Kasumi-1 (cell line): ENCODE measurements around the gene NAALADL2.

Experiments used
- DNase-seq, 2 experiments: peaks; one replicate each; lab custom pipeline; 2025; lab: John Stamatoyannopoulos, UW

Gene NAALADL2

GRCh38 chr3:175200391-175201095 lies 341.4 kb downstream of the NAALADL2 start:
- DNase-seq, result no peak

DNA sequence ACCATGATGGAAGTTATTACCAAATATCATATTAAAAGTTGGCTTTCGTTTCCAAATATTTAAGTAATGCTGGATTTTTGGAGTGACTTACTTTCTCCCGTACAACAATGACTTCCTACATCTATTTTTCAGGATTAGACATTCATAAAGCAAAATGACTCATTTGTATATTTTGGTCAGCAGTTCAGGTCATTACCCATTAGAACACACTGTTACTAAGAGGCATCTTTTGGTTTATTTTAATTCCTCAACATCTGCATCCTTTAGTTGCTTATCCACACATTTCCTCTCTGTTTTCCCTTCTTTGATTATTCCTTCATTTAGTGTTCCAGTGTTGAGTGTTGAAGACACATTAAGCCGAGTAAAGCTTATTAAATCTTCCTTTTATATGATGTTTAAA lies 348.2 kb downstream of the NAALADL2 start:
- DNase-seq, result no peak

DNA sequence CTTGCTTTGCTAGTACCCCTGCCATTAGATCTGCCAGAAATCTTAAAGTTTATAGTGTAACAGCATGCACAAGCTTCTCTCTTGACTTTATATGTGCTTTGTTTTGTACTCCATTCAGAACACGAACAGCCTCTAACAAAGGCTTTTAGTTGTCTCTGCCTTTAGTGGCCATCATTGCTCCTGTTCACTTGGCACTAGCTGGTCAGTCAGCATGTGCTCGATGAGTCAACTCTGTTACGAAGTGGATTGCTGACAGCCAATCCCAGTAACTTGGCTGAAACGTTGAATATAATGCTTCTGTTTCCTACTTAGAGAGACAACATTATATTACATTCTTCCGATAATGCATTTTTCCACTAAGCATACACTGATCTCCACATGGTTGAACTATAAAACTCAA lies 349.2 kb downstream of the NAALADL2 start:
- DNase-seq, result no peak

DNA sequence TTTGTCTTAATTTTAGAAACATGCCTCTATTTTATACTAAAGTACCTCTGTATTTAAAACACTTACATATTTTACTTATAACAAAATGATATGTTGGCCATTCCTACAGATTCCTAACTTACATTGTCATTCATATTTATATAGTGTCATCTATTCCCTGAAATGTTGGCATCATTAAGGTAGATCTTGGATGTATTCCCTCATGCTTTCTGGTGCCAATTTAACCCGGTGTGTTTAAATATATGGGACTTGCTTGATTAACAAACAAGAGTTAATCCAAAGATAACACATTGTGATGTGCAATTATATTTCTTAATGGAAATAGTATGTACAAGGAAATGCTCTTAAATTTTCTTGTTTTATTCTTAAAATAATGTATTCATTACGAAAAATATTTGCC lies 352.3 kb downstream of the NAALADL2 start:
- DNase-seq, result no peak

- DNase-seq, result no peak
These were observed 353.8 kb downstream of the NAALADL2 start for GRCh38 chr3:175212896-175213295.

- no peak for DNase-seq
These were observed 355.1 kb downstream of the NAALADL2 start for GRCh38 chr3:175214216-175214615.

DNA sequence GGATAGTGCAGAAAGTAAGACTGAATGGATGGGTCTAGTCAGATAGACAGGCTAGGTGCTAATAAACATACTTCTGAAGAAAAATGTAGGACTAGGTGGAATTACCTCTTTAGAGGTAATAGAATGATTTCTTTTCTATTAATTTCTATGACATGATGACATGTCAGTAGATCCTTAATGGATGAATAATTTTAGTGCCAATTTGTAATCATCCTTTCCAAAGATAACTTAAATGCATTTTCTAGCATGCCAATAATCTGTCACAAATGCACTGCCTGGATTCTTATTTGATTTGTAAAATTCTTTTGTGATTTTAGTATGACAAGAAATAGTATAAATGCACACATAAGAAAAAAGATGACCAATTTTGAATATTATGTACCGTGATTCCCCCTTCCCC lies 356.7 kb downstream of the NAALADL2 start:
- DNase-seq, result no peak

DNA sequence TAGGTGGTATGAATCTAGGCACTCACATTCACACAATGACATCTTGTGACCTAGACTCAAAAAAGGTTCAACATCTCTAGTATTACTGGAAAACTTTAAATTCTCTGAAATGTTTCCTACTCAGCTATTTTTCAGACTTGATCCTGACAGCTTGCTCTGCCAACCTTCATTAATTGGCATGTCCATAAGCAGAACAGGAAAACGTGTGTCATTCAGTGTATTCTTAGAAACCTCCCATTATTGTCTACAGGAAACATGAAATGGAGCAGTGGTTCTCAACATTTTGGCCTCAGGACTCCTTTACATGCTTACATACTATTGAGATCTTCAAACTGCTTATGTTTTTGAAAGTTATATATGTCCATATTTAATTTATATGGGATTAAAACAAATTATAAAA lies 363.2 kb downstream of the NAALADL2 start:
- peak; percentile 10 to 11 for DNase-seq

DNA sequence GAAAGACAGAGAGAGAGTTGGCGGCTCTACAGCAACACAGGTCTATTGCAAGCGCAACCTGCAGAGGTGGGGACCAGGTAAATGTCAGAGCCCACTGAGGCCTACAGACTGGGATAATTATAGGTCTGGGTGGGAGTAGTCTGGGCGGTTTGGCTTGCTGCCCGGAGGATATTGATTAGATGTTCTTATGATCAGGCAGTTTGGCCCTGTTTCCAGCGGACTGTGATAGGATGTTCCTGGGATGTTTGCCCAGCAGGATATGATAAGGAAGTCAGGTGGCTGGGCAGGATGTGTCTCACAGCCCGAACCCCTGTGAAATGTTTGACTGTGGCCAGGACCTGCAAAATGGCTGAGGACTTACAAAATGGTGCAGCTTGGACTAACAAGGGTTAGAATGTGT lies 364.9 kb downstream of the NAALADL2 start:
- DNase-seq, result no peak

DNA sequence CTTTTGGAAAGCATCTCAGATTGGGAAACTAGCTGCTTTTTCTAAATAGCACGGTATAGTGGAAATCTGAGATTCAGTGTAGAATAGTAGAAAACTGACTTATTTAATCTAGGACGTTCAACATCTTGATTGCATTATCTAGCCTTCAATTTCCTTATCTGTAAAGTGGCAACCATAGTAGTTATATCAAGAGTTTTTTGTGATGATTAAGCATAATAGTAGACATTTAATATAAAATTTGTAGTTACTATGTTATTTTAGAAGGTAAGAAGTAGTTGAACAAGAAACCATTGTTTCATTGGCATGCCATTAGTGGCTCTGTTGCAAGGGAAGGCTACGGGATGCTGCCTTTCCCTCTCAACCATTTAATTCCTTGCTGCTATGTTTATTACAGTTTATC lies 367.3 kb downstream of the NAALADL2 start:
- DNase-seq, result no peak

DNA sequence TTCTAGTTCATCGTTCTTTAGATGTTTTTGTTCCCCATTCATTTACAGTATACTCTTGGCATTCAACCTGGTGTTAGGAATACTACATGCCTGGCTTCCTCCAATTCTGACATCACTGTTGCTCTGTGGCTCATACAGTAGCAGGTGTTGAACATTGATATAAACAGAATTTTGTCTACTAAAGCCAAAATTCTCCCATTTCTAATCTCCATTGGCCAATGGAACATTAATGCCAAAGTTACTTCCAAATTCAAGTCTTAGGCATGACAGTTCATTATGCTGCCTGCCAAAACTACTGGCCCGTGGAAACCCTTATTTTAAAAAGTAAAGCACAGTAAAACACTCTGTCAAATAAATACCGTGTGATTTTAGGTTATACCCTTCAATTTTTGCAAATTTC lies 368.0 kb downstream of the NAALADL2 start:
- DNase-seq, result no peak

DNA sequence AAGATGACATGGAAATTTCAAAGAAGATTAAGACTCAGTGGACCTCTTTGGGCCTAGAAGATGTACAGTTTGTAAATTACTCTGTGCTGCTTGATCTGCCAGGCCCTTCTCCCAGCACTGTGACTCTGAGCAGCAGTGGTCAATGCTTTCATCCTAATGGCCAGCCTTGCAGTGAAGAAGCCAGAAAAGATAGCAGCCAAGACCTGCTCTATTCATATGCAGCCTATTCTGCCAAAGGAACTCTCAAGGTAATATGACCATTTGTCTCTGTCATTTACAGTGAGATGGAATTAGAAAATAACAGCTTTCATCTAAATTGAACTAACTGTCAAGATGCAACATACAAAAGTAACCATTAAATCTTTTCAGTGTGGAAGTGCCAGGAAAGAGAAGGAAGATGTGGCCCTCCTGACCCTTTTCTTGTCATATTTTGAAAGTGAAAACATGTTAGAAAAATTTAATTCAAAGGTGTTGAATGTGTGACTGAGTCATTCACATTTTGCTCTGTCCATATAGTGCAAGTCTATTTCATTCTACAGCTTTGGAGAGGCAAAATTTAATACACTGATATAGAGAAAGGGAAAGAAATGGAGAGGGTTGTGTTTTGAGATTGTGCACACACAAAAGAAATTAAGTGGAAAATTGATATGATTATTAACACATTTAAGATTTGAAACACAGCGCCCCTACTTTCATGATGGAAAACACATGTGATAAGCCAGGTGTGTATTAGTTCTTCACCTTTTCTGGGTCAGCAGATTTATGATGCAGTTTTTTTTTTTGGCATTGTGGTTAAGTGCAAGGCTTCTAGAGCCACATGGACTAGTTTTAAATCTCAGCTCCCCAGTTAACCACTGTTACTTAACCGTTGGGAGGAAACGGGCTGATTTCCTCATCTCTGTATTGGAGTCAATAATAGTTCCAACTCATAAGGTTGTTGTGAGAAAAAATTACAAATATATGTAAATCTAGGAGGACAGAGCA lies 375.1 kb downstream of the NAALADL2 start:
- DNase-seq, result no peak

- DNase-seq, result no peak
These were observed 379.7 kb downstream of the NAALADL2 start for GRCh38 chr3:175238801-175239200.

DNA sequence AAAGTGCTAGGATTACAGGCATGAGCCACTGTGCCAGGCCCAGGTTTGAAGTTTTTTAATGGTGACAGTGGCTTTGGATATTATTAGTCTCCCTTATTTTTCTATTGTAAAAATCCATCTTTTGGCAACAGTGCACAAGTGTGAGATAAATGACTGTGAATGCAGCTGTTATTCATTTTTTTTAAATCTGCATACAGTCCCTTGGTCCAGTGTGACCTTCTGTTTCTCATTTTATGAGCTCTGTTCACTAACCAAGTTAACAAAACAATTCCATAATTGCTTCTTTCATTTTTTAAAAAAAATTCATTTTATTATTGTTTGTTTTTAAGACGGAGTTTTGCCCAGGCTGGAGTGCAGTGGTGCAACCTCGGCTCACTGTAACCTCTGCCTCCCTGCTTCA lies 381.8 kb downstream of the NAALADL2 start:
- DNase-seq, result no peak

GRCh38 chr3:175242243-175242642 lies 383.1 kb downstream of the NAALADL2 start:
- no peak for DNase-seq

- DNase-seq, result no peak
These were observed 387.1 kb downstream of the NAALADL2 start for GRCh38 chr3:175246234-175246633.

- DNase-seq, result no peak
These were observed 387.6 kb downstream of the NAALADL2 start for GRCh38 chr3:175246766-175247165.

DNA sequence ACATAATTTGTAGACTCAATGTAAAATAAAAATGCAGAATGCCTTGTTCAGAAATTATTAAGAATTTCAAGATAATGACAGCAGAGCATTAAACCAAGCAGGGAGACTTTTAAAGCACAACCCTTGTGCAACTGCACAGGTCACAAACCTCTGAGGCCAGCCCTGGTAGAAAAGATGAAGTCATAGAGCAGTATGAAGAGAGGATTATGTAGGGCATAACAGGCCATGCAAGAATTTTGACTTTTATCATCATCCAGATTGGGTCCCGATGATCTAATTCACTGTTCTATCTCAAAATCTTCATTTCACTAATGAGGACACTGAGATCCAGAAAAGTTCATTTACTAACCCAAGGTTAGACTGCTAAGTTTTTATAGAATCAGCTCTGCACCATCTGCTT lies 388.5 kb downstream of the NAALADL2 start:
- DNase-seq, result no peak

DNA sequence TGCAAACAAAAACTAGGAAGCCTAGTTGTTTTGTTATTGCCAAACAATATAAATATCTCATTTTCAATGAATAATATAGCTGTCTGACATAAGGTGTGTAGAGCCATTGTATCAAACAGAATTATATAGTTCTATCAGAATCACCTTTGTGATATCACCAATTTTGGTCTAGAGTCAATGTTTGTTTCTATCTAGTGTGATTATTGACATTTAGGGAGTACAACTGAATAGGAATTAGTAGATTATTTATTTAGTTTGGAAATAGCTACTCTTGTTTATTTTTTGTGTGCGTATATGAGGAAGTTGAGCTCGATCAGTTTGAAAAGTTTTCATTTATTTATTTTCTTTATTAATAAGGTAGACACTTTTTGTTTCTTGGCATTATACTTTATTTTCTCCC lies 389.7 kb downstream of the NAALADL2 start:
- no peak for DNase-seq

- no peak for DNase-seq
These were observed 396.6 kb downstream of the NAALADL2 start for GRCh38 chr3:175255698-175256097.

DNA sequence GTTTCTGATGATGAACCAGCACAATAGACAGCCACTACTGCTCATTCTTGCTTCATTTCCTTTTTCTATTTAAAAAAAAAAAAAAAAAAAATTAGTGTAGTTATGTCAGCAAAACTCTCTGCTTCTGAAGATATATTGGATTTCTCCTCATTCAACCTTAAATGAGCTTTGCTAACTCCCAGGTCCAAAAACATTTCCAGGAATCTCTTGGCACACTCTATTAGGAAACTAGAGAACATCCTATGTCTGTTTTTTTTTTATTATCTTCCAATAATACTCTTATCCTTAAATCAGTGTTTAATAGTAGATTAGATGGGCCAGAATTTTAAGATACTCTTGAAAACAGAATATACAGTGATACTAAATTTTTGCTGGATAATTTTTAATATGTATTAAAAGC lies 398.0 kb downstream of the NAALADL2 start:
- no peak for DNase-seq

GRCh38 chr3:175258763-175259162 lies 399.6 kb downstream of the NAALADL2 start:
- no peak for DNase-seq

DNA sequence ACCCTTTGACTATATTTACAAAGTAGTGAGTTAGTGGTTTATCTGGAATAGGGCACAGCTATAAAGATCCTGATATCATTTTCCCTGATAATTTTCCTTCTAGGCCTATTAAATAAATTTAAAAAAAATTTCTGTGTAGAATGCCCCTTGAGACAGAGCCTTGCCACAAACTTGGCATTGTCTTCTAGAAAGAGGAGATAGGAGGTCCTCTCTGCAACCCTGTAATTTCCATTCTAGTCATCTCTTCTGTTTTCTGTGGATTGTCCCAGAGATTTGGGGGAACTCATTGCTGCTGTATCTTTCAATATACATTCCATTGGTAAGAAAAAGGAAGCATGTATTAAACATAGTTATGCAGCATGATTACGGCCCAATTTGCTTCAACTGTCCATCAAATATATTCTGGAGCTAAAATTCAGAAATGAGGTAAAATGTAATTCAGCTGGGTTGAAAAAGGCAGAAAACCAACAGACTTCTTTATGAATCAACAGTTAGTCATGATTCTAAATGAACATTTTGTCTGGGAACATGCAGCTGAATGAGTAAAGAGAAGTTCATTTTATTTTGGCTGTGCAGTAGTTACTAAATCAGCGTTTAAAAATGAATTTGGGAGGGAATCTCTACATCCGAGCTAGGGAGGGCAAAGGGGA lies 401.1 kb downstream of the NAALADL2 start:
- DNase-seq, result no peak
